ENCODE measurements around the gene DAPK2. TPM values are rescaled to one million over a fixed set of nuclear protein-coding genes. Genes with fewer than 3 reads are reported as not detected.
A peak's percentile ranks its signal among the peaks of the same experiment; 100 is the strongest.

The DAPK2 gene
- total and polyA plus RNA-seq, 4 donors = 4.0 to 6.7 (median 6.7) TPM

DNA sequence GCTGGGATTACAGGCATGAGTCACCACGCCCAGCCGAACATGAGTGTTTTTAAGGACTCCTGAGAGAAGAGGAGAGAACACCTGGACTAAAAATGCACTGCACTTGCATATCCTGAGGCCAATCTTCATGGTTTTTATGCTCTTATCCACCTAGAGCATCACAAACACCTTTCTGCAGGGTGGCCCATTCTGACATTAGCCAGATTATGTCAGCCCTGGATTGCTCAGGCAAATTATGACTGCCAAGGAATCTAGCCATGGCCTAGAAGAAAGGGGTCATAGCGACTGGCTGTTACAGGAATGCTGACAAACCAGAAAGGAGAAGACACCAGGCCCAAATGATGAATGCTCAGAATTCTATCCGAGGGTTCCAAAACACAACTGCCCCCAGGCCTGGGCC lies 171.7 kb downstream of the DAPK2 start:
- peaks cover 4% of the 10 kb centered on the region for H3K4me1 ChIP-seq (ENCODE audit: control insufficient read depth, insufficient read depth, low read length)
- no peaks in the 10 kb centered on the region for H3K9me3 ChIP-seq (ENCODE audit: control insufficient read depth, insufficient read depth, low read length)
- H3K27me3 ChIP-seq (ENCODE audit: control insufficient read depth, insufficient read depth, low read length) = no peaks in the 10 kb centered on the region
- no peaks in the 10 kb centered on the region for H3K36me3 ChIP-seq (ENCODE audit: control insufficient read depth, insufficient read depth, low read length)
- no peak overlapping the region for H3K27ac ChIP-seq (ENCODE audit: low read depth, low read length)
- no peak overlapping the region for H3K4me3 ChIP-seq (ENCODE audit: low read depth, low read length)
- no peak for DNase-seq (ENCODE audit: low read depth in 4 of 6, low spot score in 6 of 6)
- 50% methylated on average over 2 of the region's 4 CpGs for WGBS (ENCODE audit: insufficient coverage)

DNA sequence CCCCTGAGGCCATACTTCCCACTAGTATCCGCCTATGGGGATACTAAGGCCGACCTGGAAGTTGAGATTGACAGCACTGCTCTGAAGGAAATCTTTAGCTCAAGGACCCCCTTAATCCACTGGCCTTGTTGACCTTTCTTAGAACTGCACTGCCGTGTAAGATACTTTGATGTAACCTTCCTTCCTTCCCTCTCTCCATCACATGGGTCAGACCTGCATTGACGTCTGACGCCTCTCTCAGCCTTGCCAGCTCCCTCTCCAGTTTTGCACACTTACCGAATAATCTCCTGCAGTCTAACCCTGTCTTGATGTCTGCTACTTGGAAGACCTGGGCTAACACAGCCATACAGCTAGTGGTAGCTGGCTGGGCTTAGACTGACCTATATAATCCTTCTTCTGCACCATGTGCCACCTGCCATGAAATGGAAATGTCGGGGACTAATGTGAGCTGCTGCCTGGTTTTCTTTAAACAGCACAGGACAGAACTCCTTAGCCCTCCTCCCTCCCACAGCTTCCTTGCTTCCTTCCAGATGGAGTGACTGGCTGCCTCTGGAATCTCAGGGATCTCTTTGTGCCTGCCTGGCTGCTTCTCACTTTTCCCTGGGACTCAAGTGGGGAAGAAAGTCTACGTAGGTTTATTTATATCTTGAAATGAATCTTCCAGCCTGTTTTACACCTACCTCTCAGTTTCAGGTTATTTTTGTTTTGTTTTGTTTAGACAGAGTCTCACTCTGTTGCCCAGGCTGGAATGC lies 173.3 kb downstream of the DAPK2 start:
- WGBS (ENCODE audit: insufficient coverage) = 91% methylated on average over 6 of the region's 8 CpGs
- H3K4me1 ChIP-seq (ENCODE audit: control insufficient read depth, insufficient read depth, low read length) = no peaks in the 10 kb centered on the region
- H3K4me3 ChIP-seq (ENCODE audit: low read depth, low read length) = no peak overlapping the region
- no peaks in the 10 kb centered on the region for H3K27me3 ChIP-seq (ENCODE audit: control insufficient read depth, insufficient read depth, low read length)
- no peak overlapping the region for H3K27ac ChIP-seq (ENCODE audit: low read depth, low read length)
- no peak for DNase-seq (ENCODE audit: low read depth in 4 of 6, low spot score in 6 of 6)
- no peaks in the 10 kb centered on the region for H3K36me3 ChIP-seq (ENCODE audit: control insufficient read depth, insufficient read depth, low read length)
- no peaks in the 10 kb centered on the region for H3K9me3 ChIP-seq (ENCODE audit: control insufficient read depth, insufficient read depth, low read length)

DNA sequence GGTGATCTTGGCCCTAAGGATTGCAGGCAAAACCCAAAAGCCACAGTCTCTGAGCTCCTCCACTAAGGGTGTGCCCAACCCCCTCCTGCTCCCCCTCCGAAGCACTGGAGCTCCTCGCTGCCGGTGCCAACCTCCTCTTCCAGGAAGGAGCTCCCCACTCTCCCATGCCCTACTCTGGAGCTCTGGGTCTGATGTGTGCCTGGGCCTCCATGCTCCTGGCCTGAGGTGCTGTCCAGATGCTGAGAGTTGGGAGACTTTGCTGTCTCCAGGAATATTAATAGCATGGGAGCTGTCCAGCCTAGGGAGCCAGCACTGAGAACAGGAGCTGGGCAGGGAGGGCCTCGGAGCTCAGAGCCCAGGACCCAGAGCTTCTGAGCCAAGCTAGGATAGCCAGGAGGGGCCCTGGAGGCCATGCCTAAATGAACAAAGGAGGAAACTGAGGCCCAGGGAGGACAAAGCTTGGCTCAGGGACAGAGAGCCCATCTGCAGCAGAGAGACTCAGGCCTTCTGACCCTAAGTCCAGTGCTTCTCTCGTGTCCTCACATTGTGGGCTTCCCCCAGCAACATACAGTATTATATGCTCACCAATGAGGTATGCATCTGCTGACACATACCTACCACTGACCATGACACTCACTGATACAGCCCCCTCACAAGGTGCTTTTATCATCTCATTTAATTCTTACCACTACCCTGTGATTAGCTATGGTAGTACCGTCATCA lies 175.6 kb downstream of the DAPK2 start:
- H3K27me3 ChIP-seq (ENCODE audit: control insufficient read depth, insufficient read depth, low read length) = no peaks in the 10 kb centered on the region
- no peaks in the 10 kb centered on the region for H3K9me3 ChIP-seq (ENCODE audit: control insufficient read depth, insufficient read depth, low read length)
- no peak overlapping the region for H3K27ac ChIP-seq (ENCODE audit: low read depth, low read length)
- peak in 2 of 6 donors; percentile 15 to 71 for DNase-seq (ENCODE audit: low read depth in 4 of 6, low spot score in 6 of 6)
- H3K36me3 ChIP-seq (ENCODE audit: control insufficient read depth, insufficient read depth, low read length) = no peaks in the 10 kb centered on the region
- H3K4me3 ChIP-seq (ENCODE audit: low read depth, low read length) = no peak overlapping the region
- H3K4me1 ChIP-seq (ENCODE audit: control insufficient read depth, insufficient read depth, low read length) = no peaks in the 10 kb centered on the region
- 74% methylated on average over 3 of the region's 6 CpGs for WGBS (ENCODE audit: insufficient coverage)

- Histone ChIP-seq H3K36me3 (ENCODE audit: control insufficient read depth, insufficient read depth, low read length) (no peaks in the 10 kb centered on the region), H3K27ac (ENCODE audit: low read depth, low read length) (no peak overlapping the region), H3K4me1 (ENCODE audit: control insufficient read depth, insufficient read depth, low read length) (no peaks in the 10 kb centered on the region), H3K27me3 (ENCODE audit: control insufficient read depth, insufficient read depth, low read length) (no peaks in the 10 kb centered on the region), H3K9me3 (ENCODE audit: control insufficient read depth, insufficient read depth, low read length) (no peaks in the 10 kb centered on the region), H3K4me3 (ENCODE audit: low read depth, low read length) (no peak overlapping the region)
- peak in 1 of 6 donors; percentile 3 for DNase-seq (ENCODE audit: low read depth in 4 of 6, low spot score in 6 of 6)
- no CpG with 5 or more reads among the region's 2 CpGs for WGBS (ENCODE audit: insufficient coverage)
These were observed 176.3 kb downstream of the DAPK2 start for GRCh38 chr15:63870043-63870394.

DNA sequence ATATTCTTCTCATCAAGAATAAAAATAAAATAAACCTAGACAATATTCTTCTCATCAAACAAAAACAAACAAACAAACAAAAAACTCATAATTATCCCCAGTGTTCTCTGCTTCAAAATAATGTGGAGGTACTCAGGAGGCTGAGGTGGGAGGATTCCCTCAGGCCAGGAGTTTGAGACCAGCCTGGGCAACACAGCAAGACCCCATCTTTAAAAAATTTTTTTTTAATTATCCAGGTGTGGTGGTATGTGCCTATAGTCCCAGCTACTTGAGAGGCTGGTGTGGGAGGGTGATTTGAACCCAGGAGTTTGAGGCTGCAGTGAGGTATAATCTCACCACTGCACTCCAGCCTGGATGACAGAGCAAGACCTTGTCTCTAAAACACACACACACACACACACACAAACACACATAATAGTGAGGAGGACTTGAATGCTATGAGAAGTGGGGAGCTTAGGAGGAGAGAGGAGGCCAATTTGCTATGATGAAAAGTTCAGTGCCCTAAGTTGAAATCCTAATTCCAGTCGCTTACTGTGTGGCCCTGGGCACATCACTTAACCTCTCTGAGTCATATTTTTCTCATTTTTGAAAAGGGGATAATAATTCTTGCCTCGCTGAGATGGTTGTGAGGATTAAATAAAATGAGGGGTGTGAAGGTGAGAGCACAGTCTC lies 176.8 kb downstream of the DAPK2 start:
- no CpG with 5 or more reads among the region's 2 CpGs for WGBS (ENCODE audit: insufficient coverage)
- H3K27ac ChIP-seq (ENCODE audit: low read depth, low read length) = no peak overlapping the region
- no peaks in the 10 kb centered on the region for H3K27me3 ChIP-seq (ENCODE audit: control insufficient read depth, insufficient read depth, low read length)
- no peak overlapping the region for H3K4me3 ChIP-seq (ENCODE audit: low read depth, low read length)
- no peaks in the 10 kb centered on the region for H3K4me1 ChIP-seq (ENCODE audit: control insufficient read depth, insufficient read depth, low read length)
- H3K9me3 ChIP-seq (ENCODE audit: control insufficient read depth, insufficient read depth, low read length) = no peaks in the 10 kb centered on the region
- DNase-seq (ENCODE audit: low read depth in 4 of 6, low spot score in 6 of 6) = no peak
- no peaks in the 10 kb centered on the region for H3K36me3 ChIP-seq (ENCODE audit: control insufficient read depth, insufficient read depth, low read length)

DNA sequence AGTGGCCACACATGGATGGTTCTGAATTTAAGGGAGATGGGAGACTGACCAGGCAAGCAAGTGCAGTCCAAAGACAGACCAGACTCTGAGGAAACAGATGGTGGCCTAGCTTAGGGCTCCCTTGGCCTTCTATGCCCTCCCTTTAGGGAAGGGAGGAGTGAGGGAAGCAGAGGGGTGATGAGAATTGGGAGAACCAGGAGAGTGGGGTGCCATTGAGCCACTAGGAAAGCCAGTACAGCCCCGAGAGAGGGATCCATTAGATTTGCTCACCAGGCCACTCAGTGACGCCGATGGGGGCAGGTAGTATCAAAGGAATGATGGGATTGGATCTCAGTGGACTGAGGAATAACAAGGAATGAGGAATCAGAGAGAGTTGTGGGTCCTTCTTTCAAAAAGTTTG lies 182.1 kb downstream of the DAPK2 start:
- WGBS (ENCODE audit: insufficient coverage) = 60% methylated on average over 3 of the region's 3 CpGs
- H3K4me3 ChIP-seq (ENCODE audit: low read depth, low read length) = no peak overlapping the region
- no peaks in the 10 kb centered on the region for H3K4me1 ChIP-seq (ENCODE audit: control insufficient read depth, insufficient read depth, low read length)
- DNase-seq (ENCODE audit: low read depth in 4 of 6, low spot score in 6 of 6) = no peak
- H3K27ac ChIP-seq (ENCODE audit: low read depth, low read length) = no peak overlapping the region
- no peaks in the 10 kb centered on the region for H3K27me3 ChIP-seq (ENCODE audit: control insufficient read depth, insufficient read depth, low read length)
- H3K36me3 ChIP-seq (ENCODE audit: control insufficient read depth, insufficient read depth, low read length) = no peaks in the 10 kb centered on the region
- H3K9me3 ChIP-seq (ENCODE audit: control insufficient read depth, insufficient read depth, low read length) = no peaks in the 10 kb centered on the region

- no peak for DNase-seq (ENCODE audit: low read depth in 4 of 6, low spot score in 6 of 6)
- Histone ChIP-seq H3K9me3 (ENCODE audit: control insufficient read depth, insufficient read depth, low read length) (no peaks in the 10 kb centered on the region), H3K27ac (ENCODE audit: low read depth, low read length) (no peak overlapping the region), H3K4me3 (ENCODE audit: low read depth, low read length) (no peak overlapping the region), H3K36me3 (ENCODE audit: control insufficient read depth, insufficient read depth, low read length) (no peaks in the 10 kb centered on the region), H3K4me1 (ENCODE audit: control insufficient read depth, insufficient read depth, low read length) (no peaks in the 10 kb centered on the region), H3K27me3 (ENCODE audit: control insufficient read depth, insufficient read depth, low read length) (no peaks in the 10 kb centered on the region)
- WGBS (ENCODE audit: insufficient coverage) = 96% methylated on average over 2 of the region's 2 CpGs
These were observed 184.3 kb downstream of the DAPK2 start for GRCh38 chr15:63861946-63862517.

DNA sequence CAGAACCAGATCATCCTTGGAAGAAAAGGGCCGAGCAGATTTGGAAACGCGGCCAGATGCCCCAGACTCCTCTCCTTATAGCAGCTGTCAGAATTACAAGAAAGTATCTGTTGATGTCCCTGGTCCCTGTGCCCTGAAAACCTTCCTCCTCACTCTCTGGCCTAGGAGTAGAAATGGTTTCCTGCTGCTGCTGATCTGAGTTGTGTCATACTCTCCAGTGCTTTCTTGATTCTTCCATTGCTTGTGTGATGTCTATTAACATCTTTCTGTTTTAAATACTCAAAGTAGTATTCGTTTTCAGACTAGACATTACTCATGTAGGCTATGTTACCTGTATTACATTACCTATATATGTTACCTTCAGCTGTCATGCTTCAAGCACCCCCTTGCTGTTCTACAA lies 185.7 kb downstream of the DAPK2 start:
- Histone ChIP-seq H3K9me3 (ENCODE audit: control insufficient read depth, insufficient read depth, low read length) (no peaks in the 10 kb centered on the region), H3K27me3 (ENCODE audit: control insufficient read depth, insufficient read depth, low read length) (no peaks in the 10 kb centered on the region), H3K4me1 (ENCODE audit: control insufficient read depth, insufficient read depth, low read length) (no peaks in the 10 kb centered on the region), H3K36me3 (ENCODE audit: control insufficient read depth, insufficient read depth, low read length) (no peaks in the 10 kb centered on the region), H3K27ac (ENCODE audit: low read depth, low read length) (no peak overlapping the region), H3K4me3 (ENCODE audit: low read depth, low read length) (no peak overlapping the region)
- DNase-seq (ENCODE audit: low read depth in 4 of 6, low spot score in 6 of 6) = no peak
- 48% methylated on average over 3 of the region's 4 CpGs for WGBS (ENCODE audit: insufficient coverage)

- no peak for DNase-seq (ENCODE audit: low read depth in 4 of 6, low spot score in 6 of 6)
- Histone ChIP-seq H3K36me3 (ENCODE audit: control insufficient read depth, insufficient read depth, low read length) (no peaks in the 10 kb centered on the region), H3K27me3 (ENCODE audit: control insufficient read depth, insufficient read depth, low read length) (no peaks in the 10 kb centered on the region), H3K4me1 (ENCODE audit: control insufficient read depth, insufficient read depth, low read length) (no peaks in the 10 kb centered on the region), H3K9me3 (ENCODE audit: control insufficient read depth, insufficient read depth, low read length) (no peaks in the 10 kb centered on the region), H3K4me3 (ENCODE audit: low read depth, low read length) (no peak overlapping the region), H3K27ac (ENCODE audit: low read depth, low read length) (no peak overlapping the region)
- no CpG with 5 or more reads among the region's 1 CpG for WGBS (ENCODE audit: insufficient coverage)
These were observed 186.1 kb downstream of the DAPK2 start for GRCh38 chr15:63860155-63860554.
